22Rv1 (cell line): Measurements from ENCODE around the gene LYST.
"Not testable (repeated sequence)": the region's sequence is repeated elsewhere in the genome, so short reads cannot be mapped to it uniquely, and the experiment has no call there.

Experiments
- H3K27ac ChIP-seq: fragments of 450-650 bp; 2 replicates; pipeline ENCODE4 v1.5.1; 2017
- ZFX ChIP-seq: fragments of 450-650 bp; IDR thresholded peaks from 2 replicates; pipeline ENCODE4 v1.6.1; 2017; ENCODE audit warnings: antibody characterized with exemption, borderline replicate concordance
- TF ChIP-seq, protein P1 (sequence below): fragments of 450-650 bp; IDR thresholded peaks from 2 replicates; pipeline ENCODE4 v1.5.1; 2017; ENCODE audit warnings: mild to moderate bottlenecking

Gene LYST

DNA sequence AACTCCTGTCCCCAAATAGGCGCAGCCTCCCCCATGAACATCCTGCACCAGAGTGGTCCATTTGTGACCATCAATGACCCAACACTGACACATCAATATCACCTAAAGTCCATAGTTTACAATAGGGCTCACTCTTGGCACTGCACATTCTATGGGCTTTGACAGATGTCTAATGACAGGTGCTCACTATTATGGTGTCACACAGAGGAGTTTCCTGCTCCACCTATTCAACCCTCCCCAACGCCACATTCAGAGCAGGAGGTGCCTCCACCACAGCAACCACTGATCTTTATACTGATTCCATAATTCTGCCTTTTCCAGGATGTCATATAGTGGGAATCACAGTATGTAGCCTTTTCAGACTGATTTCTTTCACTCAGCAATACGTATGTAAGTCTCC lies 241.4 kb downstream of the LYST start:
- no peak for TF ChIP-seq ZFX
- TF ChIP-seq, protein P1, sequence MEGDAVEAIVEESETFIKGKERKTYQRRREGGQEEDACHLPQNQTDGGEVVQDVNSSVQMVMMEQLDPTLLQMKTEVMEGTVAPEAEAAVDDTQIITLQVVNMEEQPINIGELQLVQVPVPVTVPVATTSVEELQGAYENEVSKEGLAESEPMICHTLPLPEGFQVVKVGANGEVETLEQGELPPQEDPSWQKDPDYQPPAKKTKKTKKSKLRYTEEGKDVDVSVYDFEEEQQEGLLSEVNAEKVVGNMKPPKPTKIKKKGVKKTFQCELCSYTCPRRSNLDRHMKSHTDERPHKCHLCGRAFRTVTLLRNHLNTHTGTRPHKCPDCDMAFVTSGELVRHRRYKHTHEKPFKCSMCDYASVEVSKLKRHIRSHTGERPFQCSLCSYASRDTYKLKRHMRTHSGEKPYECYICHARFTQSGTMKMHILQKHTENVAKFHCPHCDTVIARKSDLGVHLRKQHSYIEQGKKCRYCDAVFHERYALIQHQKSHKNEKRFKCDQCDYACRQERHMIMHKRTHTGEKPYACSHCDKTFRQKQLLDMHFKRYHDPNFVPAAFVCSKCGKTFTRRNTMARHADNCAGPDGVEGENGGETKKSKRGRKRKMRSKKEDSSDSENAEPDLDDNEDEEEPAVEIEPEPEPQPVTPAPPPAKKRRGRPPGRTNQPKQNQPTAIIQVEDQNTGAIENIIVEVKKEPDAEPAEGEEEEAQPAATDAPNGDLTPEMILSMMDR: no peak
- no peak overlapping the region for H3K27ac ChIP-seq

DNA sequence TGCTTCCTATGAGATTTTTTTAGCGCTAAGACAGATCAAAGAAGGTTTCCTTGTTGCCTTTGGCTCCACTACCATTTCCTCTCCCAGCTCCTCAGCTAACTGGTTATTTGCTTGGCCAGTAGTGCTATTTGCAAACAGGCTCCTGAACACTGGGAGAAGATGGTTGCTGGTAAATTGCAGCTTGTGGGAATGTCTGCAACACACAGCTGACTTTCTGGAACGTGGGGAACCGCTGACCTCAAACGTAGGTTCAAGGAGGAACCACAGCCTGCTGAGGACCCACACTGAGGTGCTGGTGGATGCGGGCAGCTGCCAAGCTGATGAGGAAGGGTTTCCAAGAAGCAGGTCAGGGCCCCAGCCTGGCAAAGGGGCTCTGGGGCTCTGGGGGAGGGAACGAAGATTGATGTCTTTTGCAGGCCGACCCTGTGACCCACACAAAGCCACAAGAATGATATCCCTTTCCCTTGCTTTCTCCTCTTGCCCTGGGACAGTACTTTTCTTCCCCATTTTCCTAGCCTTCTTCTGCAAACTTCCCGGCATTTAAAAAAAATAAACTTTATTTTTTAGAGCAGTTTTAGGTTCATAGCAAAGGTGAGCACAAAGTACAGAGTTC lies 241.9 kb downstream of the LYST start:
- H3K27ac ChIP-seq: no peak overlapping the region
- no peak for TF ChIP-seq ZFX
- TF ChIP-seq, protein P1: no peak

DNA sequence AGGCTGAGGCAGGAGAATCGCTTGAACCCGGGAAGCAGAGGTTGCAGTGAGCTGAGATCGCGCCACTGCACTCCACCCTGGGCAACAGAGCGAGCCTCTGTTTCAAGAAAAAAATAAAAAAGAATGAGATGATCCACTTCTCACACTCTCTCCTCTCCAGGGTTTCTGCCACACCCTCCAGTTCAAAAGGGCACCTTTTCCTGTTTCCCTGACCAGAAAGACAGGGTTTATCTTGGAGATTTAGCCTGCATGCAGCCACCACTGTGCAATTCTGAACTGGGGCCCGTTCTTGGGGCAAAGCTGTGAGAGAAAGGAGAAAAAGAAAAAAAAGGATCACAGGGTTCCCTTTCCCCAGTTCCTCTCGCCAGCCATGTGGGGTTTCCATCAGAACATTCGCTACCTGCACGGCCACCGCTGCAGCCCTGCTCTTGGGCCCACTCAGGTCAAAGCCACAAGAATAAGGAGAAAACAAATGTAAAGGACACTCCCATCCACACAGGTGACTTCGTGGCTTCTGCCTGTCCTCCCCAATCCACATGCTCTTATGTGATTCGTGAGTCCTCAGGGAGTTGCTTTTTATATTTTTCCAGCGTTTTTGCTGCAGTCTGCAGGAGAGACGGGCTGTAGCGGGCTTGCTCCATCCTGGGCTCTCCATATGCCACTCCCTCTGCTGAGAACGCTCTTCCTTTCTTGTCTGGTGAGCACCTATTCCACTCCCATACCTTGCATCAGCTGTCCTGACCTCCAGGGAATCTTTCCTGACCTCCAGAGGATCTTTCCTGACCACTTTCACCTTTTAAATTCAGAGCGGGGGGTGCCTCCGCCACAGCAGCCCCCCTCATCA lies 243.5 kb downstream of the LYST start:
- H3K27ac ChIP-seq: no peak overlapping the region
- no peak for TF ChIP-seq ZFX
- TF ChIP-seq, protein P1: no peak

DNA sequence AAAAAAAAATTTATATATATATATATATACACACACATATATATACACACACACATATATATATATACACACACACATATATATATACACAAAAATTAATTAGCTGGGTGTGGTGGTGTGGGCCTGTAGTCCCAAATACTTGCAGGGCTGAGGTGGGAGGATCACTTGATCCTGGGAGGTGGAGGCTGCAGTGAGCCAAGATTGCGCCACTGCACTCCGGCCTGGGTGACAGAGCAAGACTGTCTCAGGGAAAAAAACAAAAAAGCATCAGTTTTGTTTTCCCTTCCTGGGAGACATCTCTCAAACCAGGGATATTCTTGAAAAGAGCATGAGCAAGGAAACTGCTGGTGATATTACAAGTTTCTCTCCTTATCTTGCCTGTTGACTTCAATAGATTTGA lies 247.6 kb downstream of the LYST start:
- H3K27ac ChIP-seq: not testable (repeated sequence)

DNA sequence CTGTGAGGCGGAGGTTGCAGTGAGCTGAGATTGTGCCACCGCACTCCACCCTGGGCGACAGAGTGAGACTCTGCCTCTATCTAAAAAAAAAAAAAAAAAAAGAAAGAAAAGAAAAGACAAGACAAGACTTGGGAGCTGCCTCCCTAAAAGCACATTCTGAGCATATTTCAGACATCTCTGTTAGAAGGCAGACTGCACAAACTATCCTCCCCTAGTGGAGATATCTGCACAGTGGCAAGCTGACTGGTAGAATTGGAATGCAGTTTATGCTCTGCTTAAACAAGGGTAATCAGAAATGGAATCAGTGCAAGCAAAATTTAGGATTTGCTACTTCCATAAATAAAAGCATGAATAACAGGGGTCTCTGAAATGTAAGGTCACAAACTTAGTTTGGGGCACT lies 248.9 kb downstream of the LYST start:
- TF ChIP-seq, protein P1: no peak
- no peak for TF ChIP-seq ZFX
- H3K27ac ChIP-seq: no peak overlapping the region

- H3K27ac ChIP-seq: no peak overlapping the region
- TF ChIP-seq ZFX: no peak
- TF ChIP-seq, protein P1: no peak
Observed at GRCh38 chr1:235617140-235617539, 249.6 kb downstream of the LYST start.

DNA sequence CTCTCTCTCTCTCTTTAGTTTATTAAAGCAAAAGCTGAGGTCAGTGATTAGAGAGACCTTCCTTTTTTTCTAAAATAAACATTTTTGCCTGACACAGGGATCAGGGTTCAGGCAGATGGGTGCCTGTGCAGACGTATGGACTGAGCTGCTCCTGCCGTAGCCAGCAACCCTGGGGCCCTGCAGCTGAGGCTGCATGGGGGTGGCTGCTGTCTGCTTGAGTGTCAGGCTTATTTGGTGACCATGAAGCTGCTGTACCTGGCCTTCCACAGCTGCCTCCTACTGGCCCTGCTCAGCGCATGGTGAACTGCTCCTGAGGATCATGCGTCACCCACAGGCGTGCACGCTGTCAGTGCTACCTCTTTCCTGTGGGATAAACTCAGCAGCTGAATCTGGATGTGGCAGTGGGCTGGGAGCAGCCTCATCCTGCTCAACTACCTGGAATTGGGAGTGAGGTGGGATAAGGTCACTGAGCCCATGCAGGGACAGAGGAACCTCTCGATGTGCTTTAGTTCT lies 252.2 kb downstream of the LYST start:
- TF ChIP-seq, protein P1: no peak
- TF ChIP-seq ZFX: no peak
- no peak overlapping the region for H3K27ac ChIP-seq
